Esophagus squamous epithelium (tissue), 5 donors: ENCODE measurements around the gene KCNMA1. TPM values are rescaled to one million over a fixed set of nuclear protein-coding genes. Genes with fewer than 3 reads are reported as not detected.
"Not testable (repeated sequence)": the region's sequence is repeated elsewhere in the genome, so short reads cannot be mapped to it uniquely, and the experiment has no call there.

Source experiments
- DNase-seq: peaks from one replicate; lab custom pipeline; 2025; lab: John Stamatoyannopoulos, UW
- H3K27ac ChIP-seq, 4 donors: fragments of 200-600 bp; sonication (generic); one replicate each; pipeline ENCODE4 v1.5.1; 2016 to 2019; ENCODE audit warnings: mild to moderate bottlenecking in 1 of 4
- H3K27me3 ChIP-seq, 4 donors: fragments of 200-600 bp; sonication (generic); 1 replicate in 3 of 4; 2 replicates in 1 of 4; pipeline versions ENCODE4 v1.5.1 to v1.6.0; 2017 to 2021; ENCODE audit warnings: antibody characterized with exemption in 1 of 4
- H3K36me3 ChIP-seq, 3 donors: fragments of 200-600 bp; sonication (generic); one replicate each; pipeline ENCODE4 v1.5.1; 2016 to 2019
- H3K4me1 ChIP-seq, 3 donors: fragments of 200-600 bp; sonication (generic); one replicate each; pipeline ENCODE4 v1.5.1; 2017 to 2019
- H3K4me3 ChIP-seq, 4 donors: fragments of 200-600 bp; sonication (generic); 1 replicate in 3 of 4; 2 replicates in 1 of 4; pipeline ENCODE4 v1.5.1; 2016 to 2019; ENCODE audit warnings: mild to moderate bottlenecking in 2 of 4, moderate library complexity in 1 of 4
- H3K9me3 ChIP-seq, 3 donors: fragments of 200-600 bp; sonication (generic); one replicate each; pipeline ENCODE4 v1.5.1; 2016 to 2019
- POLR2A ChIP-seq, 4 donors: fragments of 450-650 bp; IDR thresholded peaks; one replicate each; pipeline ENCODE4 v1.6.1; 2017; ENCODE audit warnings: antibody characterized with exemption in 4 of 4, mild to moderate bottlenecking in 4 of 4, moderate library complexity in 3 of 4
- WGBS, 2 donors: methylation state at CpG; one replicate each; pipeline ENCODE4 v1.1.5; 2018; 5-methylcytosine and 5-hydroxymethylcytosine counted together
- intact Hi-C: fragments of 100-400 bp; cut with DNase I; formaldehyde crosslinking; loops from one replicate; pipeline ENCODE4 v1.15.0; 2022
- total RNA-seq, 4 donors: library from RNA; depleted of rRNA; stranded (reverse); fragments of >200 nt; gene quantifications; one replicate each; pipeline ENCODE4 v1.1.0, GENCODE V29; 2016
- TF ChIP-seq, protein P1 (sequence below), 6 experiments: fragments of 450-650 bp in 4 of 6; fragments of 200-600 bp in 2 of 6; sonication (generic) in 2 of 6; IDR thresholded peaks; one replicate each; pipeline ENCODE4 v1.5.1; 2016 to 2019; ENCODE audit warnings: antibody characterized with exemption in 6 of 6, mild to moderate bottlenecking in 4 of 6, moderate library complexity in 4 of 6
- donor health status: DM: yes; HTN: yes; CAD: no.

Gene KCNMA1
- 10 to 100 TPM in 3 of 4 donors, 1 to 10 TPM in 1; 7.5 to 74.2 (median 18.0) TPM for total RNA-seq

DNA sequence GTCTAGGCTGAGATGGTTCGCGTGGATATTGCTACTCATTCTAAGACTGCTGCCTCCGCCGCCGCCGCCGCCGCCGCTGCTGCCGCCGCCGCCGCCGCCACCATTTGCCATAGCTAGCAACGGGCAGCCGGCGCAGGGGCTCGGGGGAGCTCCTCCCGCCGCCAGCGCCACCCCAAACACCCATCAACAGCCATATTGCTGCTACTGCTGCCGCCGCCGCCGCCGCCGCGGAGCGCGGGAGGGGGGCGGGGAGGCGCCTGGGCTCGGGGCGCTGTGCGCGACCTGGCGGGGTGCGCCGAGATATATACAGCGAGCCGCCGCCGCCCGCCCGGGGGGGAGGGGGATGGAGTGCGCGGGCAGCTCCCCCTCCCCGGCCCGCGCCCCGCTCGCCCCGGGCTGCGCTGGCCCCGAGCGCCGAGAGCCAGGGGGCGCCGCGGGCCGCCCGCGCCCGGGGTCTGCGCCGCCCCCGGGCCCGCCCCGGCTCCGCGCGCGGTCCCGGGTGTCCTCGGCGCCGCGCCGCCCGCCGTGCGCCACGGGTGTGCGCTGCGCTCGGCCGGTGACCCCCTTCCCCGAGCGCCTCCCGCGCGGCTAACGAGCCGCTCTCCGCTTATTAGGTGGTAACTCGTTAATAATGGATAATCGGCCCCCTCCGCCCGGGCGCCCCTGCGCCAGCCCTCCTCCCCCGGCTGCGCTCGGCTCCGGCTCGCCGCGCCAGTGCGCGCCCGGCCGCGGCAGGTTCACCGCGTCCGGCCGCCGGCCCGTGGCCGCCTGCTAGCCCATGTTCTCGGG is at the start of gene KCNMA1:
KCNMA1 (minus strand) TSS at position 277 of the 789 bp plus-strand sequence.
- H3K27me3 ChIP-seq, result peaks cover 0 to 82% (median 2%) of the 10 kb centered on the region in 4 donors
- DNase-seq, result no peak

DNA sequence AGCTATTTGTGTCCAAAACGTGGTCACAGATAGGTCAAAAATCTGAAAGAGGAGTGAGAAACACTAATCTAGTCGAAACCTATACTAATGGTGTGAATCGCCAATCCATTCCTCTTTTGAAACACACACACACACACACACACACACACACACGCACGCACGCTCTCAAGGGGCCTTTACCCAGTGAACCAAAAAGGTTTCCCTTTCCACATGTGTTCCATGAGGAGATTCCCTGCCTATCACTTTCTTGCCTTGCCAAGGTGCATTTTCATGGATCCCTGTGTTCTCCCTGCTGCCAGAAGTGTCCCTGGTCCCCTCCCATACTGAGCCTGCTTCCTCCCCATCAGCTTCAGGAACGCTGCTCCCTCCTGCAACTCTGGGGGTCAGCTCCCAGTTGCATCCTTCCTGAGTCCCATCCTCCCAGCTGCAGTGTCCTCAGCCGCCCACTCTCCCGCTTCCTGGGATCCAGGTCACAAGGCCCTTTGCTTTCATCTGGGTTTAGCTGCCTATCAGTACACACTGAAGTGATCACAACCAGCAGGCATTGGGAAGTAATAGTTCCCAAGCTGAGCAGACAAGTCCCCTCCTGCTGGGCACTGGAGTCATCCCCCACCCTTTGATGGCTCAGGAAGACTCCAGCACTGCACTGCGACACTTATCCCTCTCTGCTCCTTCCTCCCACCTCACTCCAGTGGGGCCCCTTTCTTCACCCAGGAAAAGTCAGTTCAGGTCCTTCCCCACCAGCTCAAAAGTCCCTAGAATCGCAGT is 49.2 kb upstream of the KCNMA1 start:
- TF ChIP-seq, protein P1, sequence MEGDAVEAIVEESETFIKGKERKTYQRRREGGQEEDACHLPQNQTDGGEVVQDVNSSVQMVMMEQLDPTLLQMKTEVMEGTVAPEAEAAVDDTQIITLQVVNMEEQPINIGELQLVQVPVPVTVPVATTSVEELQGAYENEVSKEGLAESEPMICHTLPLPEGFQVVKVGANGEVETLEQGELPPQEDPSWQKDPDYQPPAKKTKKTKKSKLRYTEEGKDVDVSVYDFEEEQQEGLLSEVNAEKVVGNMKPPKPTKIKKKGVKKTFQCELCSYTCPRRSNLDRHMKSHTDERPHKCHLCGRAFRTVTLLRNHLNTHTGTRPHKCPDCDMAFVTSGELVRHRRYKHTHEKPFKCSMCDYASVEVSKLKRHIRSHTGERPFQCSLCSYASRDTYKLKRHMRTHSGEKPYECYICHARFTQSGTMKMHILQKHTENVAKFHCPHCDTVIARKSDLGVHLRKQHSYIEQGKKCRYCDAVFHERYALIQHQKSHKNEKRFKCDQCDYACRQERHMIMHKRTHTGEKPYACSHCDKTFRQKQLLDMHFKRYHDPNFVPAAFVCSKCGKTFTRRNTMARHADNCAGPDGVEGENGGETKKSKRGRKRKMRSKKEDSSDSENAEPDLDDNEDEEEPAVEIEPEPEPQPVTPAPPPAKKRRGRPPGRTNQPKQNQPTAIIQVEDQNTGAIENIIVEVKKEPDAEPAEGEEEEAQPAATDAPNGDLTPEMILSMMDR (IDR thresholded peaks at IDR 0.05), result no peak
- TF ChIP-seq POLR2A (IDR thresholded peaks at IDR 0.05), result no peak
- intact Hi-C loops, result no loop called here
- no peak for DNase-seq

More for the DNA sequence above, at the start of gene KCNMA1:
- H3K9me3 ChIP-seq, result no peaks in the 10 kb centered on the region
- 1% methylated on average over 32 to 33 of the region's 121 CpGs for WGBS, 2 donors
- H3K4me3 ChIP-seq, result peak within 1 kb of the TSS; percentile 50 to 71 (median 63)
- peak in 2 of 4 donors; percentile 38 for TF ChIP-seq POLR2A (IDR thresholded peaks at IDR 0.05)
- TF ChIP-seq, protein P1 (IDR thresholded peaks at IDR 0.05), result peak in 1 of 6 experiments; percentile 8
- H3K4me1 ChIP-seq, result peaks cover 5 to 63% (median 6%) of the 10 kb centered on the region in 3 donors
- intact Hi-C loops, result loop anchor here (5.0 to 10.0 kb wide), 2 partner anchors 143 to 250 kb away; no protein-coding TSS in a partner anchor
- H3K36me3 ChIP-seq, result no peaks in the 10 kb centered on the region
- H3K27ac ChIP-seq, result peak within 1 kb of the TSS; percentile 63 to 86 (median 82)

GRCh38 chr10:77686096-77686495 is 48.5 kb upstream of the KCNMA1 start:
- TF ChIP-seq, protein P1 (IDR thresholded peaks at IDR 0.05), result no peak
- TF ChIP-seq POLR2A (IDR thresholded peaks at IDR 0.05), result no peak
- H3K27me3 ChIP-seq, result peaks cover 0 to 42% (median 0%) of the 10 kb centered on the region in 4 donors
- H3K27ac ChIP-seq, result no peak overlapping the region
- no peak overlapping the region for H3K4me3 ChIP-seq
- H3K9me3 ChIP-seq, result no peaks in the 10 kb centered on the region
- intact Hi-C loops, result no loop called here
- no peaks in the 10 kb centered on the region for H3K4me1 ChIP-seq
- H3K36me3 ChIP-seq, result no peaks in the 10 kb centered on the region
- 79 to 82% methylated on average over 3 of the region's 3 CpGs for WGBS, 2 donors
- no peak for DNase-seq

More for the DNA sequence above, 49.2 kb upstream of the KCNMA1 start:
- H3K9me3 ChIP-seq, result no peaks in the 10 kb centered on the region
- 76 to 80% methylated on average over 11 of the region's 11 CpGs for WGBS, 2 donors
- H3K4me3 ChIP-seq, result no peak overlapping the region
- H3K4me1 ChIP-seq, result no peaks in the 10 kb centered on the region
- no peak overlapping the region for H3K27ac ChIP-seq
- H3K27me3 ChIP-seq, result peaks cover 0 to 44% (median 0%) of the 10 kb centered on the region in 4 donors
- no peaks in the 10 kb centered on the region for H3K36me3 ChIP-seq

- H3K4me1 ChIP-seq, result no peaks in the 10 kb centered on the region
- no peaks in the 10 kb centered on the region for H3K36me3 ChIP-seq
- DNase-seq, result no peak
- 45 to 50% methylated on average over 4 of the region's 4 CpGs for WGBS, 2 donors
- no peak overlapping the region for H3K4me3 ChIP-seq
- no peak overlapping the region for H3K27ac ChIP-seq
- intact Hi-C loops, result no loop called here
- H3K27me3 ChIP-seq, result peaks cover 0 to 41% (median 0%) of the 10 kb centered on the region in 4 donors
- H3K9me3 ChIP-seq, result no peaks in the 10 kb centered on the region
- TF ChIP-seq, protein P1 (IDR thresholded peaks at IDR 0.05), result no peak
- no peak for TF ChIP-seq POLR2A (IDR thresholded peaks at IDR 0.05)
Observed at GRCh38 chr10:77685432-77685831, 47.8 kb upstream of the KCNMA1 start.

DNA sequence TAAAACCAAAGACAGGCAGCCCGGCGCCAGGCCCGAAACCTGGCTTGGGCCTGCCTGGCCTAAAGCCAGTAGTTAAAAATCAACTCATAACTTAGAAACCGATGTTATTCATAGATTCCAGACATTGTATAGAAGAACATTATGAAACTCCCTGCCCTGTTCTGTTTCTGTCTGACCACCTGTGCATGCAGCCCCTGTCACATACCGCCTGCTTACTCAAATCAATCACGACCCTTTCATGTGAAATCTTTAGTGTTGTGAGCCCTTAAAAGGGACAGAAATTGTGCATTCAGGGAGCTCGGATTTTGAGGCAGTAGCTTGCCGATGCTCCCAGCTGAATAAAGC is 45.5 kb upstream of the KCNMA1 start:
- H3K27me3 ChIP-seq, result peaks cover 0 to 26% (median 0%) of the 10 kb centered on the region in 4 donors
- H3K9me3 ChIP-seq, H3K27ac ChIP-seq, DNase-seq, H3K4me3 ChIP-seq, H3K4me1 ChIP-seq, intact Hi-C loops, H3K36me3 ChIP-seq: not testable (repeated sequence)
- whole genome bisulfite sequencing, 2 donors, result 77 to 80% methylated on average over 7 to 8 of the region's 8 CpGs
